Measurements from ENCODE around the gene DPT. TPM values are rescaled to one million over a fixed set of nuclear protein-coding genes. Genes with fewer than 3 reads are reported as not detected.

DPT gene
- total and polyA plus RNA-seq, 2 of the 4 experiments (the other 2 are of a cell fraction): not detected

DNA sequence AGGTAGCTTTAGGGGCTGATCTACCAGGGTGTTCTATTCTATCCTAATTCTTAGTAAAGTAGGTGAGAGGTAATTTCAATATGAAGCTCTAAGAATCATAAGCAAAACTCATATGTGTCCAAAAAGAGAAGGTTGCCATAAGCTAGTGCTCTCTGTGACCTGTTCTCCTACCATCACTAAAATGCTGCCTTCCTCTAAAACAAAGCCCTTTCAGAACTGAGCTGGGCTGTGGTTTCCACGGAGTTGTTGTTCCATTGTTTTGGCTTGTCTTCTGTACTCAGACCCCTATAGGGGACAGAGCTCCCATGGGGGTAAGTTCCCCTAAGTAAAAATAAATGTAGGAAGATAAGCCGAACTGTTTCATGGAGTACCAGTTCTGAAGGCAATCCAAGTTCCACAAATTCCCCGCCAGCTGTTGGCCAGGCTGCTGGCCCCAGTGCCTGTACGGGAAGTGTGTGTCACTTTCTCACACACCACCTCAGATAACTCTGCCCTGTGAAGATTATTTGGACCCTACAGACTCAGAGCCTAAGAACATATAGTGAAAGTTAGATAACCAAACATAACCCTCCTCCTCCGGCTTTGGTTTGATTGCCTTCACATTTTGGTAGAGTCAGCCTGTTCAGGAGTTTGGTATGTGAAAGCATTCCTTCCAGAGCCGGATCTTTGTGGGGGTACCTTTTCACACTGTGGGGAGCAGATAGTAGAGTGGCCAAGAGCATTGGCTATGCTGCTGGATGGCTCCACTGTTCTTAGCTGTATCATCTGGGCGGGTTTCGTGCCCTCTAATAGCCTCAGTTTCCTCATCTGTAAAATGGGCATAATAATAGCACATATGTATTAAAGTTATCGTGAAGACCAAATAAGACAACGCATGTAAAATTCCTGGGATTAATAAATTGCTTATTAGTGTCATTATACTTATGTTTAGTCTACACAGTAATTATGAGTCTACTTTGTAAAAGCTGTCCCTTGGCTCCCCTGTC lies 10.8 kb downstream of the DPT start:
- no peak overlapping the region for H3K27ac ChIP-seq (ENCODE audit: insufficient read depth, low read length)
- no peaks in the 10 kb centered on the region for H3K9me3 ChIP-seq (ENCODE audit: control insufficient read depth, insufficient read depth, low read length)
- H2AK5ac ChIP-seq (ENCODE audit: low read depth, low read length): no peak overlapping the region
- TF ChIP-seq MXI1 (IDR thresholded peaks at IDR 0.05; ENCODE audit: borderline replicate concordance, low read depth, low read length) (no peak), CHD1 (IDR thresholded peaks at IDR 0.05; ENCODE audit: low read depth, low read length) (no peak), BHLHE40 (IDR thresholded peaks at IDR 0.05; ENCODE audit: low read depth, low read length) (no peak), POLR2A (IDR thresholded peaks at IDR 0.05; ENCODE audit: low read depth, low read length) (no peak), USF2 (IDR thresholded peaks at IDR 0.05; ENCODE audit: low read depth, low read length) (no peak), RCOR1 (IDR thresholded peaks at IDR 0.05; ENCODE audit: insufficient replicate concordance, low read length) (no peak), MAZ (IDR thresholded peaks at IDR 0.05; ENCODE audit: borderline replicate concordance, low read depth, low read length) (no peak), RAD21 (IDR thresholded peaks at IDR 0.05; ENCODE audit: low read length) (no peak), CEBPB (IDR thresholded peaks at IDR 0.05; ENCODE audit: low read depth, low read length) (no peak), FOS (IDR thresholded peaks at IDR 0.05; ENCODE audit: low read depth, low read length) (no peak), MAFK (IDR thresholded peaks at IDR 0.05; ENCODE audit: low read depth, low read length) (no peak), NFE2L2 (IDR thresholded peaks at IDR 0.05; ENCODE audit: low read depth, low read length) (no peak), SMC3 (IDR thresholded peaks at IDR 0.05; ENCODE audit: low read depth, low read length) (no peak)
- TF ChIP-seq, protein P1, sequence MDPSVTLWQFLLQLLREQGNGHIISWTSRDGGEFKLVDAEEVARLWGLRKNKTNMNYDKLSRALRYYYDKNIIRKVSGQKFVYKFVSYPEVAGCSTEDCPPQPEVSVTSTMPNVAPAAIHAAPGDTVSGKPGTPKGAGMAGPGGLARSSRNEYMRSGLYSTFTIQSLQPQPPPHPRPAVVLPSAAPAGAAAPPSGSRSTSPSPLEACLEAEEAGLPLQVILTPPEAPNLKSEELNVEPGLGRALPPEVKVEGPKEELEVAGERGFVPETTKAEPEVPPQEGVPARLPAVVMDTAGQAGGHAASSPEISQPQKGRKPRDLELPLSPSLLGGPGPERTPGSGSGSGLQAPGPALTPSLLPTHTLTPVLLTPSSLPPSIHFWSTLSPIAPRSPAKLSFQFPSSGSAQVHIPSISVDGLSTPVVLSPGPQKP (IDR thresholded peaks at IDR 0.05; ENCODE audit: borderline replicate concordance, low read depth, low read length): no peak
- TF ChIP-seq, protein P2, sequence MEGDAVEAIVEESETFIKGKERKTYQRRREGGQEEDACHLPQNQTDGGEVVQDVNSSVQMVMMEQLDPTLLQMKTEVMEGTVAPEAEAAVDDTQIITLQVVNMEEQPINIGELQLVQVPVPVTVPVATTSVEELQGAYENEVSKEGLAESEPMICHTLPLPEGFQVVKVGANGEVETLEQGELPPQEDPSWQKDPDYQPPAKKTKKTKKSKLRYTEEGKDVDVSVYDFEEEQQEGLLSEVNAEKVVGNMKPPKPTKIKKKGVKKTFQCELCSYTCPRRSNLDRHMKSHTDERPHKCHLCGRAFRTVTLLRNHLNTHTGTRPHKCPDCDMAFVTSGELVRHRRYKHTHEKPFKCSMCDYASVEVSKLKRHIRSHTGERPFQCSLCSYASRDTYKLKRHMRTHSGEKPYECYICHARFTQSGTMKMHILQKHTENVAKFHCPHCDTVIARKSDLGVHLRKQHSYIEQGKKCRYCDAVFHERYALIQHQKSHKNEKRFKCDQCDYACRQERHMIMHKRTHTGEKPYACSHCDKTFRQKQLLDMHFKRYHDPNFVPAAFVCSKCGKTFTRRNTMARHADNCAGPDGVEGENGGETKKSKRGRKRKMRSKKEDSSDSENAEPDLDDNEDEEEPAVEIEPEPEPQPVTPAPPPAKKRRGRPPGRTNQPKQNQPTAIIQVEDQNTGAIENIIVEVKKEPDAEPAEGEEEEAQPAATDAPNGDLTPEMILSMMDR (conservative IDR thresholded peaks at IDR 0.05; ENCODE audit: low read depth, low read length): no peak
- no peak overlapping the region for H2BK15ac ChIP-seq (ENCODE audit: low read depth, low read length)
- intact Hi-C loops (cut with micrococcal nuclease) (no loop called here), dilution Hi-C loops (cut with HindIII; ENCODE audit: low sequenced_read_pairs, unreplicated experiment) (no loop called here), in situ Hi-C loops (cut with MboI; ENCODE audit: low sequenced_read_pairs) (no loop called here)
- no peaks in the 10 kb centered on the region for H3K79me1 ChIP-seq (ENCODE audit: low read depth in 1 of 2, low read length in 2 of 2)
- no peak overlapping the region for H2BK20ac ChIP-seq (ENCODE audit: low read depth, low read length)
- no peak overlapping the region for H2AK9ac ChIP-seq (replicated peaks; ENCODE audit: low read depth, low read length, poor library complexity)
- no peak overlapping the region for H4K8ac ChIP-seq (ENCODE audit: low read depth in 2 of 2, low read length in 2 of 2)
- no peaks in the 10 kb centered on the region for H3K36me3 ChIP-seq (ENCODE audit: control insufficient read depth, insufficient read depth, low read length)
- no peak overlapping the region for H2AFZ ChIP-seq (replicated peaks; ENCODE audit: low read length, poor library complexity)
- no peak overlapping the region for H3K23ac ChIP-seq (ENCODE audit: low read depth, low read length)
- no peak for ATAC-seq (ENCODE audit: low read depth)
- no peak overlapping the region for H4K5ac ChIP-seq (ENCODE audit: low read depth, low read length)
- no peak overlapping the region for H2BK120ac ChIP-seq (ENCODE audit: low read depth, low read length)
- CTCF ChIA-PET: interaction anchor here (0.5 kb wide), 1 partner anchor 247 kb away, joined by 3 read pairs; no protein-coding TSS in a partner anchor
- no peak overlapping the region for H3K9ac ChIP-seq (ENCODE audit: low read depth, low read length)
- no CpG with 5 or more reads among the region's 10 CpGs for WGBS, 2 experiments (ENCODE audit: extremely low coverage in 2 of 2, insufficient read length in 1 of 2)
- no peak overlapping the region for H3K14ac ChIP-seq (replicated peaks; ENCODE audit: low read depth, low read length)
- BruUV-seq (replicated peaks): no TSS peak
- no peak overlapping the region for H3K4ac ChIP-seq (ENCODE audit: low read depth, low read length)
- no peak overlapping the region for H3K4me3 ChIP-seq (ENCODE audit: insufficient read depth, low read depth, low read length)
- no peaks in the 10 kb centered on the region for H3K9me1 ChIP-seq (ENCODE audit: insufficient read depth, low read length)
- DNase-seq: no peak
- POLR2A ChIA-PET (ENCODE audit: unreplicated experiment): no interaction called here
- H4K20me1 ChIP-seq (ENCODE audit: insufficient read depth, low read length): no peaks in the 10 kb centered on the region
- H3K4me1 ChIP-seq (ENCODE audit: control insufficient read depth, insufficient read depth, low read length): no peaks in the 10 kb centered on the region
- no peak overlapping the region for H3K4me2 ChIP-seq (ENCODE audit: low read depth, low read length)
- H4K91ac ChIP-seq (ENCODE audit: insufficient read depth, low read depth, low read length): no peak overlapping the region
- no peaks in the 10 kb centered on the region for H3K27me3 ChIP-seq (ENCODE audit: control insufficient read depth, insufficient read depth, low read length)
- H3K18ac ChIP-seq (ENCODE audit: low read depth, low read length): no peak overlapping the region
- H3K56ac ChIP-seq (ENCODE audit: extremely low read depth, insufficient read depth, low read length): no peak overlapping the region
- H2BK5ac ChIP-seq (ENCODE audit: low read depth, low read length, poor library complexity, severe bottlenecking): no peak overlapping the region
